HG02938 (cell line): ENCODE measurements around the gene GNB1L.

Experiments
- ATAC-seq: cut with Tn5 transposase; IDR thresholded peaks from one replicate; pipeline ENCODE4 v1.9.1; 2021; ENCODE audit warnings: mild to moderate bottlenecking, moderate library complexity; ENCODE audit not compliant: unreplicated experiment

Gene GNB1L, protein sequence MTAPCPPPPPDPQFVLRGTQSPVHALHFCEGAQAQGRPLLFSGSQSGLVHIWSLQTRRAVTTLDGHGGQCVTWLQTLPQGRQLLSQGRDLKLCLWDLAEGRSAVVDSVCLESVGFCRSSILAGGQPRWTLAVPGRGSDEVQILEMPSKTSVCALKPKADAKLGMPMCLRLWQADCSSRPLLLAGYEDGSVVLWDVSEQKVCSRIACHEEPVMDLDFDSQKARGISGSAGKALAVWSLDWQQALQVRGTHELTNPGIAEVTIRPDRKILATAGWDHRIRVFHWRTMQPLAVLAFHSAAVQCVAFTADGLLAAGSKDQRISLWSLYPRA

DNA sequence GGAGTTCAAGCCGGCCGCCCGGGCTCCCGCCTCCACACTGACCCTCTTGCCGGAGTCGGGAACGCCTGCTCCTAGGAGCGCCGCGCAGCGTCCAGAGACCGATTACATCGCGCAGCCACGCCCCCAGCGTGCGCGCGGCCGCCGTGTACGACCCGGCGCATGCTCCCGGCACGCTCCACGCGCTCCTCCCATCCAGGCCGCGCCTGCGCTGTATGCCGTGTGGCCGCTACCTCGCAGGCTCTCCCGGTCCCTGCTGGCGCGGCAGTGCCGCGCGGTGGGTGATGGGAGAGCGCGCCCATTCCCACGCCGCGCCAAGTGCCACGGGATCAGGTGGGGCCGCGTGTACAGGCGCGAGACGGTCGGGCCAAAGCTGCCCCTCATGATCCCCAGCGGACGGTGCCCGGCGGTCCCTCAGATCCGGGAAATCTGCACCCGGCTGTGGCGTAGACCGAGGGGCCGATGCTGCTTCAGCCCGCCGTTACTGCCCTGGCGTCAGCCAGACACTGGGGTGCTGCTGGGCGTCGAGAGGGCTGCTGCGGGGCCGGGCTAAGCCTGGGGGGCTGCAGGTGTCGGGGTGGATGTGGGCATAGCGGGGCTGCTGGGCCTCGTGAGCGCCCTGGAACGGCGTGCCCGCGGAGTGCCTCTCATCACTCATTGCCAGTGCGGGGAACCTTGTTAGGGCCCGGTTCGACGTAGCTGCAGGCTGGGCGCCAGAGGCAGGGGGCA, at the start of gene GNB1L, which contains the start of gene RTL10:
GNB1L (minus strand) TSS at position 97 of the 726 bp plus-strand sequence. CDS start 33,519 bp downstream, outside the sequence.
RTL10 (minus strand) TSS at position 97 of the 726 bp plus-strand sequence. CDS start 2,613 bp downstream, outside the sequence.
- peak; percentile 70 for ATAC-seq

DNA sequence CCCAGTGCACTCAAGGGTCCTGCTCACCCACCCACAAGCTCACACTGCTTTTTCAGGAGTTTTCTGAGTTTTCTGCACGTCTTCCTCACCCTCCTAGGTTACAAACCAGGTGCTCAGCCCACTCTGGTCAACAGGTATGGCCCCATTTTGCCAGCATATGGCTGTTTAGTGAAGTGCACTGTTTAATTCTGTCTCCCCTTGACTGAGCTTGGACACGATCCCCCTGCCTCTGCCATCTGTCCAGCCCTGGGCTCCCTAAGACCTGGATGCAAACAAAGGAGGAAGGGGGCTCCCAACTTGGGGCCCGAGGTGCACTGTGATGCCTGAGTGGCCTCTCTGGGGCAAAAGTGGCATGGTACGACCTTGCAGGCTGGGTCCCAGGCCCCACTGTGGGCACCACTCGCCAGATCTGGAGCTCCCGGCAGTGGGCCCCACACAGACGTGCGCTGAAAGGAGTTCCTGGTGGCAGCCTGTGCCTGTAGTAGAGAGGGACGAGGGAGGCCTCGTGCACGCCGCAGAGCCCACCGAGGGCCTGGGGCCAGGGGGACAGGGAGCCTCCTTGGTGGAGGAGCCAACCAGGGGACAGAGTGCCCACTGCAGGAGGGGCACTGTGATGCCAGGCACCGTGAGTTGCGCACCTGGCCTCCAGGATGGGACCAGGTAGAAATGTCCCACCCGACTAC, 49.6 kb upstream of the GNB1L start:
- ATAC-seq, result no peak

DNA sequence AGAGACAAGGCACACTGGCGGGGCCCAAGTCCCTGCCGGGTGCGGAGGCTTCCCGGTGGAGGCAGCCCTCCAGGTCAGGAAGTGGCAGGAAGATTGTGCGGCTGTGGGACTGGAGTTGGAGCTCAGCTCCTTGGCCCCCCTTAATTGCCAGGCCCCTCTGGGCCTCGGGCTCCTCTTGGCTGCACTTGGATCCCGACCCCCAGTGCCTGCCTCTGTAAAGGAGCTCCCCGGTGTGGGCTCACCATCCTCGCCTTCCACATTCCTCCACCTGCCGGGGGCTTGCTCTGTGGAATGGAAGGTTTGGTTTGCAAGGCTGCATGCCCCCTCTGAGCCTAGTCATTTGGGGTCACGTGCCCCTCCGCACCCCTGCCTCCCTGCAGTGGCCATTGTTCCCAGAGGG, 48.8 kb upstream of the GNB1L start:
- no peak for ATAC-seq

DNA sequence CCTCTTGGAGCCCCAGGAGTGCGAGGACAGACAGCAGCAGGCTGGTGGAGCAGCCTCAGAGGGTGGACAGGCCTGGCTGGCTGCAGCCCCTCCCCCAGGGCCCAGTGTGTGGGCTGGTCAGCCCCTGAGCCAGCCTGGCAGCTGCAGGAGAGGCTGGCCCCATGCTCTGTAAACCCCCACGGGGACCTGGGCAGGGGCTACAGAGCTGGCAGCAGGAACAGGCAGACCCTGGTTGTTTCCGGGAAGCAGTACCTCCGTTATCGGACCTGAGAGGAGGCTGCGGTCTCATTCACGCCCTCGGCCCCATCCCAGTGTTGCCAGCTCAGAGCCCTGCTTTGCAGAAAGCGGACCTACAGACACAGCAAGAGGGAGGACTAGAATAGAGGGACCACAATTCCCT, 48.4 kb upstream of the GNB1L start:
- ATAC-seq, result no peak

DNA sequence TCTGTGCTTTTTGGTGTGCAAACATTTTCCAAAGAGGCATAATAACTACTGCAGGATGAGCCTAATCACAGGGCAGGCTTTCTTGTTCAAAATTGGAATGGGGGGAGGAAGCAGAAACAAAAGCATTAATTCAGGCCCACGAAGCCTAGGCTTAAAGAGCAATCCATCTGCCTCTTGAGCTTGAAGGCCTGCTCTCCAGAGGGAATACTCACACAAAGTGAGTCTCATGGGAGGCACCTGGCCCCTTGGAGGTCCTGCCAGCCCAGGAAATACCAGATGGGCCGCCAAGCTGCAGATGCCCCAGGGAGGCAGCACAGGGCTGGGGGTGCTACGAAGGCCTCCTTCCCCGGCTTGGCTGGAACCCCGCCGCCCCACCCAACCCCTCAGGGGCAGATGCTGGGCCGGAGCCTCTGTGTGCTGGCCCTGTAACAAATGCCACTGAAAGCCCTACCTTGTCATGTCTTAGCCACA, 47.6 kb upstream of the GNB1L start:
- ATAC-seq, result no peak

DNA sequence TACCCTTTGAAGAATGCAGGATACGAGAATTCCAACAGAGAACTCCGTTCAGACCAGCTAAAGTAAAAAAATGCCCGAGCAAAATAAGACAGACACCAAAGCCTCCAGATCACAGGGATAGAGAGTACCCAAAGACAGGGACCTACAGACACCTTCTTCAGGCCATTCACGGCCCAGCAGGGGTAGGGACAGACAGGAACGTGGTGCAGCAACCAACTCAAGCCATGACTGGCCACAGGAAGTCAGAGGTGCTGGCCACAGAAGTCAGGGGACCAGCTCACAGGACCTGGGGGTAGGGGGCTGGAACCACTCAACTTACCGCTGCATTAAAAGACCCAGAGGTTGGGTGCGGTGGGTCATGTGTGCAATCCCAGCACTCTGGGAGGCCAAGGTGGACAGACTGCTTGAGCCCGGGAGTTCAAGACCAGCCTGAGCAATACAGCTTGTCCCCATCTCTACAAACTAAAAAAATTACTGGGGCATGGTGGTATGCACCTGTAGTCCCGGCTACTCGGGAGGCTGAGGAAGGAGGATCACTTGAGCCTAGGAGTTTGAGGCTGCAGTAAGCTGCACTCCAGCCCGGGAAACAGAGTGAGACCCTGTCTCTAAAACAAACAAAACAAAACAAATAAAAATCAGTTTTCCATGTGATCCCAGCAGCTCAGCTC, 47.0 kb upstream of the GNB1L start:
- ATAC-seq, result no peak

DNA sequence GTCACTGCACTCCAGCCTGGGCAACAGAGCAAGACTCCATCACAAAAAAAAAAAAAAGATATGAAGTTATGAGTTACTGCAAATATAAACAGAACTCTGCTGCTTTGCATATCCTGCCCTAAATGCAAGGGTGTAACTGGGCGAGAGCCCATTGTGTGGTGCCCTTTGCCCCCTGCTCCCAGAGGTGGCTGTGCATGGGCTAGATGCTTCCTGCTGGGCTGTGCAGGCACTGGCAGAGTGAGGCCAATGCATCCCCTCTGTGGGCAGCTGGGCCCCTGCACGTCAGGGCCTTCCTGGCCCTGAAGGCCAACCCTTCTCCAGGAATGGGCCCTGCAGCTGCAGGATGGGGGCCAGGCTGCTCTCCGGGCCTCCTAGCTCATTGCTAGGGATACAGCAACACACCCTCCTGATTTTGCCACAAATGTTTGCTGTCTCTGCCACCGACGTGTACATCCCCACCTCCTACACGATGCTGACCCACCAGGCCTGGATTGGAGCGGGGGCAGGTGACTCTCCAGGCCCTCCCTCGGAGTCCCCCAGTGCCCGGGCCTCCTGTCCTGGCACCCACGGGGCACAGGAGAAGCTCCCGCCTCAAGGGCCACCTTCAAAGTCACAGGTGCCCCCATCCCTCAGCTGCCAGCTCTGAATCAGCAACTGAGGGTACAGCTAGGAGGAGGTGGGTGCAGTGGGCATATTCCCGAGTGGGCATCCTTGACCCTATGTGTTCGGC, 46.2 kb upstream of the GNB1L start:
- no peak for ATAC-seq

DNA sequence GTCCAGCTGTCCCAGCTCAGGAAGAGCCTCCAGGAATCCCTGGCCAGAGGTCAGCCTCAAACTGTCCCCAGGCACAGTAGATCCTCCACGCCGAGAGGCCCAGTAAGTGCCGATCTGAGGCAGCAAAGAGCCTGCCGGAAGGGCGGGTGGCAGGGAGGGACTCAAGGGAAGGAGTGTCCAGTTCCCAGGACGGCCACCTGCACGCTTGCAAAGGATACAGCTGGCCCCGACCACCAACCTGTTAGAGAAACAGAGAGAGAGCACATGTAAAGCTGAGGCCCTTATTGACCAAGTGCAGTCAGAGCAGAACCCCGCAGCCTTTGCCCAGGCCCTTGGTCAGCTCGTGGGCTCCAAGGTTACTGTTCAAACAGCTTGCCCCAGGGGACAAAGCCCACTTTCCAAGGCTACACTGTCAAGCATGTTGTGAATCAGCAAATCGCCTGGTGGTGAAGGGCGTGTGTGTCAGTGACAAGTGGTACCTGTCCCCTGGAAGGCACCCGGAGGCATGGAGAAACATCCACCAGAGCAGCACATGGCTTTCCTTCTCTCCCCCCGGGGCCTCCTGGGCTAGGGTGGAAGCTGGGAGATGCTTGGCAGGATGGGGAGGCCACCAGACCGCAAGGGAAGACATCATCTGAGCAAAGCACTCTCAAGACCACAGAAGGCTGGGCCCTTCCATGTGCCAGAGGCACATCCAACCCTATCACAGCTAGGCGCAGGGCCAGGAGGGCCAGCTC, 44.3 kb upstream of the GNB1L start:
- ATAC-seq, result no peak

DNA sequence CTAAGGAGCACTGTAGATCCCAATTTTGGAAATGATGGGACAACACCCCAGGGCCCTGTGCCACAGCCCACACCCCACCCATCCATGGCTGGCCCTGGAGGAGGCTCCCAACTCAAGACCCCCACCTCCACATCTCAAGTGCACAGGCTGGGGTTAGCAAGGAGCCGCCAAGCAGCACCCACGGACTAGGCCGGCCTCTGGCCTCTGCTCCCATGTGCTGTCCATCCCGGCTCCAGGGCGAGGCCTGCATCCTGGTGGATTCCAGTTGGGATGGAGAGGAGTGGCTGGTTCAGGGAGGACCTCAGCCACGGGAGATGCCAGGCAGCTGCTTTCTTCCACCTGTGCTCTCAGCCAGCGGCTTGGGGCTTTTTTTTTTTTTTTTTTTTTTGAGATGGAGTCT, 43.5 kb upstream of the GNB1L start:
- no peak for ATAC-seq

DNA sequence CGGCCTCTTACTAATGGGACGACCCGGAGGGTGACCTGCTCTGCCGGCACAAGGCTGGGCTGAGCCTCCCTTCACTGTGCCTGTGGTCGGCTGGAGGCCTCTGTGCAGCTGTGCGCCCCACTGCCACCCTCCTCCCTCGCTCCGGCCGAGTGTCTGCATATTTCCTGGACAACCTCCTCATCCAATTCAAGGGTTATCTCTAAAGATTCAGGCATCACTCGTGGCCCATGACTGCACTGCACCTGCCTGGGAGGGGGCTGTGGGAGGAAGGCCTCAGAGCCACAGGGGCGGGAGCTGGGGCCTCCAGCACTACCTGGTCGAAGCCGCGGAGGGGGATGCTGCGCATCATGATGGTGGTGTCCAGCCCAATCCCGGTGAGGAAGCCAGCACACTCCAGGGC, 43.1 kb upstream of the GNB1L start:
- ATAC-seq, result no peak

DNA sequence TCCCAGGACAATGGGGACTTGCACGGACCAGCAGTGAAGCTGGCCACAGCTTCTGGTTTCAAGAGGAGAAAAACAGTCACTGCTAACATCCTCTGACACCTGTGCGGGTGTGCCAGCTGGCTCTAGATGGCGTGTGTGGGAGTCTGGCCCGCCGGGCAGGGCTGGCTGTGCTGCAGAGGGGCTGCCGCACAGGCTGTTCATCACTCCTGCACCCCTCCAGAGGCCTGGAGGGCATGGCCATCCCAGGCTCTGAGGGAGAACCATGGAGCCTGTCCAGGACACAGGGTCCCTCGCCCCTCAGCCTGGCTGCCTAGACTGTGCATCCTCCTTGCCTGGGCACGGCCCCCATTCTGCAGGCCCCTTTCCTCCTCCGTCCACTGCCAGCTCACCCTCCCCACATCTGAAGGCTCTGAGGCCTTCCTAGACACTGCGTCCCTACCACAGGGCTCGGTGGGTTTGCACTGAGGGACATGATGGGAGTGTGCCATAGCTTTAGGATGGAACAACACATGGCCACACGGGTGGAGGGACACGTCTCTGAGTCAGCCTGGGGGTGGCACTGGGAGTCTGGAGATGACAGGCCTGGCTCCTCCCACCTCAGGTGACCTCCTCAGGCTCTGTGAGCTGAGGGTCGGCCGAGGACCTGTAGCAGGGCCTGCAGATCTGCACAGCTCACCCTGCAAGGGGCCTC, 42.1 kb upstream of the GNB1L start:
- ATAC-seq, result no peak

DNA sequence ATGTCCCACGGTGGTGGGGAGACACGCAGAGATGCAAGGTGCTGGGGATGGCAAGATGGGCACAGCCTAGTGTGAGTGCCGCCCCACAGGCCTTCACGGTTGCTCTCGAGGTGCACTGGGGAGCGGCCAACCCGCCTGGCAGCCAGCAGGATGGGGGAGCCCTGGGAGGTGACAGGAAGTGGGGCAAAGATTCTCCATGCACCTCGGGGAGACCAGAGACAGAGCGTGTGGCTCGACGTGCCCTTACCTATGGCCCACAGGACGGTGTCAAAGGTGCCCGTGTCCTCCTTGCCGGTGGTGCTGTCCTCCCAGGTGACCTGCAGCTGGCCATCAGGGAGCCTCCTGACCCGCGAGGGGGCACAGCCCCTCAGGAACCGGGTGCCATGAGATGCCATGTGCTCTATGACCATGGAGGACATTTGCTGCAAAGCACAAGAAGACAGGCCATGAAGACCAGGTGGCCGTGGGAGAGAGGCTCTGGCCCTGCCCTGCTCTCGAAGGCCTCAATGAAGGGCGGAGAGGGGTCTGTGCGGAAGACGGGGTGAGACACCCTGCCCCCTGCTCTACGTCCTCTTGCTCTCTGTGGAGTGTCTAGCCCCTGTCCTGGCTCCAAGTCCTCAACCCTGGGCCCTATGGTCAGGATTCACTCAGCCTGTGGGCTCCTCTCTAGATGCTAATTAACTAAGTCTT, 40.6 kb upstream of the GNB1L start:
- ATAC-seq, result no peak

DNA sequence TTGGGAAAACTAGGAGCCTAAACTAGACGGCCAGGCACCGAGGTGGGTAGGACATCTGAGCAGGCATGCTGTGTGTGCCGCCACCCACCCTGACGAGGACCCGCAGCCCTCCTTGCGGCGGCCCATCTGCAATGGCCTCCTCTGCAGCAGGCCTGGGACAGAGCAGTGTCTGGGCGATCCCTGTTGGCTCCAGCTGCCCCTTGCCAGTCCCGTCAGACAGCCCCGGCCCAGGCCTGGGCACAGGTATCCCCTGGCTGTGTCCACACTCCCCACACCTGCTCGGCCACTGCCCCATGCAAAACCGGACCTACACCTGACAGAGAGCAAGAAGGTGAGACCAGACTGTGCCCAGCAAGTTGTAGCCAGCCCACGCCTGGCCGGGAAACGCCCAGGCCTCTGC, 38.7 kb upstream of the GNB1L start:
- no peak for ATAC-seq

DNA sequence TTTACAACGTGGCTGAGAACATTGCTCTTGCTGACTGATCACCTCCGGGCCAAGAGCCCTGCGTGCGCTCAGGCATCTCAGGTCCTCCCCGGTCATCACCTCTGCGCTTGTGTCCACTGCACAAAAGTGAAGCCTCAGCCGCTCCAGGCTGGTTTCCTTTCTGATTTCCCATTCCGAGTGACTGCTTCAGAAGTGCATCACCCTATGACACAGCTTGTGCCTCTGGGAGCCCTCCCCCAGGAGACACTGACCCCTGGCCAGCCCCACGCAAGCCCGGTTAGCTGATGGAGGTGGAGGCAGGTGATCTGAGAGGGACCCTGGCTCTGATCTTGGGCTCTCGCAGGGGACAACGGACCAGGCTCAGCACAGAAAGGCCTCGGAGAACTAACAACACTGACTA, 38.3 kb upstream of the GNB1L start:
- no peak for ATAC-seq

DNA sequence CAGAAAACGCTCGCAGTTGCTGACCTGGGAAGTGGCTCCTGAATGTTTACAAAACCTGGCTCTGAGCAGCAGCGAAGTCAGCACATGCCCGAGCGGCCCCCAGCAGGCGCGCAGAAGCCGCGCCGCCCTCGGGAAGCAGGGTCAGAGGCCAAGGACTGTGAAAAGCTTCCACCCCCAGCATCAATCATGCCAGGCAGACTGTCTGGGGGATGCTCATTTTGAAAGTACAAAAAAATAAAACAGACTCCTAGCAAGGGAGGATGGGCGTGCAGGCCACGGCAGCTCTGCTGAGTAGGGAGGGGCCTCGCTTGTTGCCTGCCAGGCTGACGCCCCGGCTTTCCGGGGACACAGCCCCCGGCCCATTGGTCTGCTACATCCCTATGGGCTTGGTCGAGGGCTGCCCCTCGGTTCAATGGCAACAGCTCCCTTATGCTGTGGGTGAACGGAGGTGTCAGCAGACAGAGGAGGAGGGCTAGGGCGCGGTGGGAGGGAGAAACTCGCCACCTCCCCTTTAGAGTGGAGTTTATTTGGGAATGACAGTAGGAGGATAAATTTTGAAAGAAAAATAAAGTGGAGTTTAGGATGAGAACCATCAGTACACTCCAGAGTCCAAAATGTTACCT, 37.7 kb upstream of the GNB1L start:
- ATAC-seq, result no peak

DNA sequence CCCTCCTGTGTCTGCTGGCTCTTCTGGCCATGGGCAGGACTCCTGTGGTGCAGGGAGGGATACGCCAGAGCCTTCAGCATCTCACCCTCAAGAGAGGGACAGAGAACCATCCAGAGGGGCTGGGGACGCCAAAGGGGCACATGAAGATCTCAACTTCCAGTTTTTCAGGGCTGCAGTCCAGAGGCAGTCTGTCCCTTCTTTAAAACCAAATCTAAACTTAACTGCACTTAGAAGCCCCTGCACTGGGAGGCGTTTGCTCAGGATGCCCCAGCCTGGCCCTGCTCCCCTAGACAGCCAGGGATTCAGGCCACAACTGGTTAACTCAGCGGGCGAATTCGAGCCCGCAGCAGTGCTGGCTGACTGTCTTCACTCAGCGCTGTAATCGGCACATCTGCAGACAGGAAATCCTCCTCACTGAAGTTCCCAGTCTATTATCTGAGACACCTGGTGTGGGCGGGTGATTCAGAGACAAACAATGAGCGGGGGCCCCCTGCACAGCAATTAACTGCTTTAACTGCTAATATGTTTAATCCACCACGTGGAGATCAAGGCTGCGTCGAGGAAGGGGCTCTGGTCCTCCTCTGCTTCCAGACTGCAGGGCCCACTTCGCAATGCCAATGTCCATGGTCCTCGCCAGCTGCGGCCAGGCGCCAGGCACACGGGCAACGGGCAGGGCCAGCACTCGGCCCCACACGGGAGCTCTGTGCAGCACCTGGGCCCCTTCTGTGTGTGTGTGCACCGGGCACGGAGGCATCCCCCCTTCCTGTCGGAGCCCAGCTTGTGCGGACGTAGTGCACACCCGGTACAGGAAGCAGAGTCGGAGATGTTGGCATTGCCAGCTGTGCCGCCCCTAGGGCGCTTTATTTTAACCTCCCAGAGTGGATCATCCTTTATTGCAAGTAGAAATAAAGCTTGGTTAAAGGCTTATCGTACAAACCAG, 36.9 kb upstream of the GNB1L start:
- no peak for ATAC-seq
